GM18505 (cell line): ENCODE measurements around the gene SSR1.
"Not testable (repeated sequence)": the region's sequence is repeated elsewhere in the genome, so short reads cannot be mapped to it uniquely, and the experiment has no call there.

Source experiments
- ATAC-seq: cut with Tn5 transposase; IDR thresholded peaks from one replicate; pipeline ENCODE4 v1.9.1; 2021; ENCODE audit not compliant: unreplicated experiment
- POLR2A ChIP-seq: IDR thresholded peaks from 4 replicates; pipeline ENCODE4 v1.6.1; 2011; ENCODE audit warnings: borderline replicate concordance; ENCODE audit not compliant: insufficient read depth, insufficient read length; ENCODE audit errors: extremely low read depth

The SSR1 gene

GRCh38 chr6:7282097-7282906 lies 30.7 kb downstream of the SSR1 start:
- no peak for ATAC-seq
- peak; percentile 22 for TF ChIP-seq POLR2A

GRCh38 chr6:7276199-7276524 lies 36.8 kb downstream of the SSR1 start:
- ATAC-seq: no peak
- TF ChIP-seq POLR2A: no peak

- ATAC-seq: not testable (repeated sequence)
These were observed 38.5 kb downstream of the SSR1 start for GRCh38 chr6:7274525-7274924.

GRCh38 chr6:7273709-7274108 lies 39.3 kb downstream of the SSR1 start:
- no peak for TF ChIP-seq POLR2A
- no peak for ATAC-seq

GRCh38 chr6:7271205-7271534 lies 41.8 kb downstream of the SSR1 start:
- no peak for ATAC-seq
- TF ChIP-seq POLR2A: no peak

GRCh38 chr6:7270320-7271204 lies 42.4 kb downstream of the SSR1 start:
- ATAC-seq: no peak
- no peak for TF ChIP-seq POLR2A

GRCh38 chr6:7269816-7270215 lies 43.2 kb downstream of the SSR1 start:
- ATAC-seq: no peak
- no peak for TF ChIP-seq POLR2A

- no peak for TF ChIP-seq POLR2A
- ATAC-seq: no peak
These were observed 44.0 kb downstream of the SSR1 start for GRCh38 chr6:7268816-7269555.

- ATAC-seq: no peak
- TF ChIP-seq POLR2A: no peak
These were observed 44.6 kb downstream of the SSR1 start for GRCh38 chr6:7268362-7268761.

- TF ChIP-seq POLR2A: no peak
- ATAC-seq: no peak
These were observed 45.4 kb downstream of the SSR1 start for GRCh38 chr6:7267466-7268091.

GRCh38 chr6:7267071-7267465 lies 45.9 kb downstream of the SSR1 start:
- ATAC-seq: no peak
- no peak for TF ChIP-seq POLR2A

- ATAC-seq: not testable (repeated sequence)
These were observed 47.6 kb downstream of the SSR1 start for GRCh38 chr6:7265385-7265726.

GRCh38 chr6:7264686-7265384 lies 48.2 kb downstream of the SSR1 start:
- no peak for TF ChIP-seq POLR2A
- ATAC-seq: no peak
